Measurements from ENCODE around the gene GRB10.

Gene GRB10

GRCh38 chr7:50735333-50735732, 47.4 kb downstream of the GRB10 start:
- H3K4me3 ChIP-seq (ENCODE audit: low read depth in 1 of 2, low read length in 2 of 2) = no peak overlapping the region
- no peak overlapping the region for H3K4me2 ChIP-seq (ENCODE audit: insufficient read depth, low read length)
- no peaks in the 10 kb centered on the region for H4K20me1 ChIP-seq (ENCODE audit: insufficient read depth, low read length)
- H3K27ac ChIP-seq (ENCODE audit: low read length) = no peak overlapping the region
- H3K4me1 ChIP-seq (ENCODE audit: insufficient read depth, low read length) = peaks cover 13% of the 10 kb centered on the region
- H3K36me3 ChIP-seq (ENCODE audit: insufficient read depth, low read length) = no peaks in the 10 kb centered on the region
- DNase-seq (no peak), ATAC-seq (ENCODE audit: insufficient read depth, low read depth) (no peak)
- H3K9ac ChIP-seq (ENCODE audit: low read depth, low read length) = no peak overlapping the region
- H3K9me3 ChIP-seq (ENCODE audit: insufficient read depth, low read length, severe bottlenecking) = no peaks in the 10 kb centered on the region
- H2AFZ ChIP-seq (ENCODE audit: low read depth, low read length) = no peak overlapping the region
- H3K27me3 ChIP-seq (ENCODE audit: insufficient read depth, low read length, poor library complexity) = no peaks in the 10 kb centered on the region
- H3K79me2 ChIP-seq (ENCODE audit: insufficient read depth, low read length) = no peaks in the 10 kb centered on the region
- TF ChIP-seq CTCF (IDR thresholded peaks at IDR 0.05; ENCODE audit: borderline replicate concordance, extremely low read depth, low read length, poor library complexity, severe bottlenecking) (no peak), EZH2 (IDR thresholded peaks at IDR 0.05; ENCODE audit: borderline replicate concordance, low read depth, low read length, severe bottlenecking) (no peak)

- ATAC-seq (ENCODE audit: insufficient read depth, low read depth) (no peak), DNase-seq (no peak)
- Histone ChIP-seq H4K20me1 (ENCODE audit: insufficient read depth, low read length) (no peaks in the 10 kb centered on the region), H3K4me3 (ENCODE audit: low read depth in 1 of 2, low read length in 2 of 2) (no peak overlapping the region), H3K27me3 (ENCODE audit: insufficient read depth, low read length, poor library complexity) (no peaks in the 10 kb centered on the region), H3K36me3 (ENCODE audit: insufficient read depth, low read length) (no peaks in the 10 kb centered on the region), H3K9ac (ENCODE audit: low read depth, low read length) (no peak overlapping the region), H3K27ac (ENCODE audit: low read length) (no peak overlapping the region), H3K4me1 (ENCODE audit: insufficient read depth, low read length) (peaks cover 2% of the 10 kb centered on the region), H3K4me2 (ENCODE audit: insufficient read depth, low read length) (no peak overlapping the region), H3K79me2 (ENCODE audit: insufficient read depth, low read length) (no peaks in the 10 kb centered on the region), H2AFZ (ENCODE audit: low read depth, low read length) (no peak overlapping the region), H3K9me3 (ENCODE audit: insufficient read depth, low read length, severe bottlenecking) (no peaks in the 10 kb centered on the region)
- TF ChIP-seq EZH2 (IDR thresholded peaks at IDR 0.05; ENCODE audit: borderline replicate concordance, low read depth, low read length, severe bottlenecking) (no peak), CTCF (IDR thresholded peaks at IDR 0.05; ENCODE audit: borderline replicate concordance, extremely low read depth, low read length, poor library complexity, severe bottlenecking) (no peak)
Measured at GRCh38 chr7:50734246-50734645, 48.5 kb downstream of the GRB10 start.

GRCh38 chr7:50733552-50733951, 49.1 kb downstream of the GRB10 start:
- H3K9ac ChIP-seq (ENCODE audit: low read depth, low read length) = no peak overlapping the region

GRCh38 chr7:50731703-50732582, 50.8 kb downstream of the GRB10 start:
- Histone ChIP-seq H3K4me2 (ENCODE audit: insufficient read depth, low read length) (no peak overlapping the region), H4K20me1 (ENCODE audit: insufficient read depth, low read length) (no peaks in the 10 kb centered on the region), H3K27ac (ENCODE audit: low read length) (no peak overlapping the region), H2AFZ (ENCODE audit: low read depth, low read length) (no peak overlapping the region), H3K27me3 (ENCODE audit: insufficient read depth, low read length, poor library complexity) (no peaks in the 10 kb centered on the region), H3K9me3 (ENCODE audit: insufficient read depth, low read length, severe bottlenecking) (no peaks in the 10 kb centered on the region), H3K36me3 (ENCODE audit: insufficient read depth, low read length) (no peaks in the 10 kb centered on the region), H3K9ac (ENCODE audit: low read depth, low read length) (no peak overlapping the region), H3K4me1 (ENCODE audit: insufficient read depth, low read length) (no peaks in the 10 kb centered on the region), H3K4me3 (ENCODE audit: low read depth in 1 of 2, low read length in 2 of 2) (no peak overlapping the region), H3K79me2 (ENCODE audit: insufficient read depth, low read length) (no peaks in the 10 kb centered on the region)
- no peak for ATAC-seq (ENCODE audit: insufficient read depth, low read depth)
- DNase-seq = no peak
- TF ChIP-seq CTCF (IDR thresholded peaks at IDR 0.05; ENCODE audit: borderline replicate concordance, extremely low read depth, low read length, poor library complexity, severe bottlenecking) = no peak
- no peak for TF ChIP-seq EZH2 (IDR thresholded peaks at IDR 0.05; ENCODE audit: borderline replicate concordance, low read depth, low read length, severe bottlenecking)

More at GRCh38 chr7:50733552-50733951, 49.1 kb downstream of the GRB10 start:
- DNase-seq (no peak), ATAC-seq (ENCODE audit: insufficient read depth, low read depth) (no peak)
- H3K27me3 ChIP-seq (ENCODE audit: insufficient read depth, low read length, poor library complexity) = no peaks in the 10 kb centered on the region
- no peak overlapping the region for H3K4me2 ChIP-seq (ENCODE audit: insufficient read depth, low read length)
- H3K79me2 ChIP-seq (ENCODE audit: insufficient read depth, low read length) = no peaks in the 10 kb centered on the region
- H3K27ac ChIP-seq (ENCODE audit: low read length) = no peak overlapping the region
- no peaks in the 10 kb centered on the region for H3K4me1 ChIP-seq (ENCODE audit: insufficient read depth, low read length)
- H3K9me3 ChIP-seq (ENCODE audit: insufficient read depth, low read length, severe bottlenecking) = no peaks in the 10 kb centered on the region
- H2AFZ ChIP-seq (ENCODE audit: low read depth, low read length) = no peak overlapping the region
- H4K20me1 ChIP-seq (ENCODE audit: insufficient read depth, low read length) = no peaks in the 10 kb centered on the region
- no peak for TF ChIP-seq EZH2 (IDR thresholded peaks at IDR 0.05; ENCODE audit: borderline replicate concordance, low read depth, low read length, severe bottlenecking)
- no peaks in the 10 kb centered on the region for H3K36me3 ChIP-seq (ENCODE audit: insufficient read depth, low read length)
- no peak overlapping the region for H3K4me3 ChIP-seq (ENCODE audit: low read depth in 1 of 2, low read length in 2 of 2)
